ENCODE data around the gene GGCX.

The GGCX gene

DNA sequence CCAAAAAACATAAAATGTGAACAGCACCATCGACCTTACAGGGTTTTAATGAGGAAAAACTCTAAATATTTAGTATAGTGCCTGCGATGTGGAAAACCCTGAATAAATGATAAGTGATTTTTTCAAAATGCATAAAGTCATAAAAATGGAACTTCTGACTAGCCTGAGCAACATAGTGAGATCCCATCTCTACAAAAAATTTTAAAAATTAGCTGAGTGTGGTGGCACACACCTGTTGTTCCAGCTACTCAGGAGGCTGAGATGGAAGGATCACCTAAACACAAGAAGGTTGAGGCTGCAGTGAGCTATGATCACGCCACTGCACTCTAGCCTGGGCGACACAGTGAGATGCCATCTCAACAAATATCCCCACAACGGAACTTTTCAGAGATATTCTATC is 4.2 kb downstream of the GGCX start:
- Histone ChIP-seq H3K79me2 (ENCODE audit: insufficient read depth, low read length) (peaks cover 12% of the 10 kb centered on the region), H3K27ac (ENCODE audit: low read depth, low read length, poor library complexity, severe bottlenecking) (no peak overlapping the region), H3K9me2 (ENCODE audit: low read depth, low read length) (no peaks in the 10 kb centered on the region), H3K9me3 (ENCODE audit: low read length) (no peaks in the 10 kb centered on the region), H3K4me2 (ENCODE audit: low read length) (no peak overlapping the region), H3K4me3 (ENCODE audit: low read depth, low read length, poor library complexity, severe bottlenecking) (no peak overlapping the region), H3K4me1 (ENCODE audit: insufficient read depth, low read length, severe bottlenecking) (peaks cover 17% of the 10 kb centered on the region), H3F3A (ENCODE audit: insufficient read depth, low read length) (no peaks in the 10 kb centered on the region), H3K27me3 (ENCODE audit: insufficient read depth, low read length) (no peaks in the 10 kb centered on the region), H3K36me3 (ENCODE audit: insufficient read depth, low read length) (peaks cover 33% of the 10 kb centered on the region; the same call in 1 of the 2 replicates), H4K20me1 (ENCODE audit: insufficient read depth, low read length) (no peaks in the 10 kb centered on the region), H2AFZ (ENCODE audit: low read length) (no peak overlapping the region), H3K9ac (ENCODE audit: low read length) (no peak overlapping the region)
- TF ChIP-seq CTCF (IDR thresholded peaks at IDR 0.05; ENCODE audit: low read length) (no peak), EZH2 (IDR thresholded peaks at IDR 0.05; ENCODE audit: borderline replicate concordance, low read length) (no peak)

GRCh38 chr2:85554980-85555612 is 6.2 kb downstream of the GGCX start:
- TF ChIP-seq EZH2 (IDR thresholded peaks at IDR 0.05; ENCODE audit: borderline replicate concordance, low read length) (no peak), CTCF (IDR thresholded peaks at IDR 0.05; ENCODE audit: low read length) (no peak)
- no peak overlapping the region for H3K4me2 ChIP-seq (ENCODE audit: low read length)
- H3K9me3 ChIP-seq (ENCODE audit: low read length), result no peaks in the 10 kb centered on the region
- H3K9ac ChIP-seq (ENCODE audit: low read length), result no peak overlapping the region
- H2AFZ ChIP-seq (ENCODE audit: low read length), result no peak overlapping the region
- no peaks in the 10 kb centered on the region for H3F3A ChIP-seq (ENCODE audit: insufficient read depth, low read length)
- H3K27me3 ChIP-seq (ENCODE audit: insufficient read depth, low read length), result no peaks in the 10 kb centered on the region
- H3K36me3 ChIP-seq (ENCODE audit: insufficient read depth, low read length), result peaks cover 51% of the 10 kb centered on the region; the same call in 1 of the 2 replicates
- no peak overlapping the region for H3K4me3 ChIP-seq (ENCODE audit: low read depth, low read length, poor library complexity, severe bottlenecking)
- peaks cover 6% of the 10 kb centered on the region for H3K4me1 ChIP-seq (ENCODE audit: insufficient read depth, low read length, severe bottlenecking)
- peaks cover 3% of the 10 kb centered on the region; the same call in 1 of the 2 replicates for H3K79me2 ChIP-seq (ENCODE audit: insufficient read depth, low read length)
- no peaks in the 10 kb centered on the region for H3K9me2 ChIP-seq (ENCODE audit: low read depth, low read length)
- H3K27ac ChIP-seq (ENCODE audit: low read depth, low read length, poor library complexity, severe bottlenecking), result no peak overlapping the region
- H4K20me1 ChIP-seq (ENCODE audit: insufficient read depth, low read length), result no peaks in the 10 kb centered on the region

DNA sequence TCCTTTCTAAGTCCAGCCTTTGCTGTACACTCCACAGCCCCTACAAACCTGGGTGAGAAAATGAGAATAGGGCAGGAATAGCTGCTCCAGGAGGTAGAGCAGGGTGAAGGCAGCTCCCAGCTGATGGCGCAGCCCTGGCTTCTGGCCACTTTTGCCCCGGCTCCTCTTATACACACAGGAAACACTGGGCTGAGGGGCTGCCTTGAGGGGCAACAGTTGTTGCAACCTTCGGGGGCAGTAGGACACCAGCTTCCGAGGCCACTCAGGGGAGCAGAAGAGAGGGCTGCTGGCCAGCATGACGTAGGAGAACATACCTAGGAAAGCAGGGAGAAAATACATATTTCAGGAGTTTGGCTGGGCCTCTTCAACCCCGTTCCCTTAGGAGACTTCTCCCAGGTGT is 8.1 kb downstream of the GGCX start:
- Histone ChIP-seq H3K9me3 (ENCODE audit: low read length) (no peaks in the 10 kb centered on the region), H3K27me3 (ENCODE audit: insufficient read depth, low read length) (no peaks in the 10 kb centered on the region), H4K20me1 (ENCODE audit: insufficient read depth, low read length) (no peaks in the 10 kb centered on the region), H3K4me3 (ENCODE audit: low read depth, low read length, poor library complexity, severe bottlenecking) (no peak overlapping the region), H3K27ac (ENCODE audit: low read depth, low read length, poor library complexity, severe bottlenecking) (no peak overlapping the region), H3K4me1 (ENCODE audit: insufficient read depth, low read length, severe bottlenecking) (no peaks in the 10 kb centered on the region), H2AFZ (ENCODE audit: low read length) (no peak overlapping the region), H3K9me2 (ENCODE audit: low read depth, low read length) (no peaks in the 10 kb centered on the region), H3K79me2 (ENCODE audit: insufficient read depth, low read length) (no peaks in the 10 kb centered on the region), H3F3A (ENCODE audit: insufficient read depth, low read length) (no peaks in the 10 kb centered on the region), H3K36me3 (ENCODE audit: insufficient read depth, low read length) (peaks cover 53% of the 10 kb centered on the region; the same call in 1 of the 2 replicates), H3K9ac (ENCODE audit: low read length) (no peak overlapping the region), H3K4me2 (ENCODE audit: low read length) (no peak overlapping the region)
- TF ChIP-seq CTCF (IDR thresholded peaks at IDR 0.05; ENCODE audit: low read length), result no peak
- no peak for TF ChIP-seq EZH2 (IDR thresholded peaks at IDR 0.05; ENCODE audit: borderline replicate concordance, low read length)
